ENCODE measurements around the gene DAPP1. TPM values are rescaled to one million over a fixed set of nuclear protein-coding genes. Genes with fewer than 3 reads are reported as not detected.

Gene DAPP1
- total and polyA plus RNA-seq, 2 donors (not counting 3 experiments of a cell fraction or from before 2014, with no cell fraction given), result not detected

GRCh38 chr4:99886146-99886545 is 69.5 kb downstream of the DAPP1 start:
- H4K20me1 ChIP-seq (replicated peaks; ENCODE audit: control insufficient read depth, extremely low read depth, insufficient read depth, low read length), result no peaks in the 10 kb centered on the region
- H3K36me3 ChIP-seq (ENCODE audit: control insufficient read depth in 2 of 2, extremely low read depth in 1 of 2, insufficient read depth in 2 of 2, low read length in 2 of 2), result peaks cover 0 to 9% of the 10 kb centered on the region in 2 experiments
- H3K4me1 ChIP-seq (ENCODE audit: control insufficient read depth, extremely low read depth, insufficient read depth, low read length), result no peaks in the 10 kb centered on the region
- ChIA-PET CTCF (no interaction called here), POLR2A (no interaction called here)
- H3K9ac ChIP-seq (replicated peaks; ENCODE audit: extremely low read depth, insufficient read depth, low read length), result no peak overlapping the region
- no peak for FAIRE-seq
- no peak for TF ChIP-seq MYC (IDR thresholded peaks at IDR 0.05; ENCODE audit: low read depth, low read length)
- no peak for TF ChIP-seq MAX (IDR thresholded peaks at IDR 0.05; ENCODE audit: insufficient read depth, insufficient read length)
- TF ChIP-seq FOS (IDR thresholded peaks at IDR 0.05; ENCODE audit: borderline replicate concordance, insufficient read depth, low read length), result no peak
- no peak for TF ChIP-seq EZH2 (IDR thresholded peaks at IDR 0.05; ENCODE audit: borderline replicate concordance, low read depth, low read length, severe bottlenecking)
- TF ChIP-seq GATA2 (IDR thresholded peaks at IDR 0.05; ENCODE audit: insufficient read depth, insufficient read length, low read depth, low read length), result no peak
- TF ChIP-seq JUN (IDR thresholded peaks at IDR 0.05; ENCODE audit: borderline replicate concordance, insufficient read depth, insufficient read length, low read depth), result no peak
- TF ChIP-seq POLR2A (IDR thresholded peaks at IDR 0.05; ENCODE audit: low read depth, low read length), result no peak
- no peak for TF ChIP-seq POLR2AphosphoS5 (IDR thresholded peaks at IDR 0.05; ENCODE audit: insufficient read depth, low read depth, low read length)
- no peak overlapping the region for H2AFZ ChIP-seq (ENCODE audit: low read depth, low read length)
- H3K27ac ChIP-seq (ENCODE audit: insufficient read depth, low read depth, low read length), result no peak overlapping the region
- no peak overlapping the region for H3K4me2 ChIP-seq (ENCODE audit: insufficient read depth, low read length)
- H3K27me3 ChIP-seq (ENCODE audit: control insufficient read depth in 2 of 2, insufficient read depth in 2 of 2, low read length in 2 of 2), result no peaks in the 10 kb centered on the region
- no peak for DNase-seq (ENCODE audit: low read depth, low spot score)
- H3K9me3 ChIP-seq (replicated peaks; ENCODE audit: control insufficient read depth, insufficient read depth, low read length), result no peaks in the 10 kb centered on the region
- H3K79me2 ChIP-seq (ENCODE audit: control insufficient read depth, insufficient read depth, low read length), result peaks cover 22% of the 10 kb centered on the region
- dilution Hi-C loops (cut with MboI; ENCODE audit: extremely low pct_ligation_motif_present, low sequenced_read_pairs), result no loop called here
- H3K9me1 ChIP-seq (replicated peaks; ENCODE audit: control insufficient read depth, extremely low read depth, insufficient read depth, low read length), result no peaks in the 10 kb centered on the region
- intact Hi-C loops (cut with micrococcal nuclease), result no loop called here
- no peak overlapping the region for H3K4me3 ChIP-seq (replicated peaks in 1 of 3; ENCODE audit: insufficient read depth in 1 of 3, low read depth in 1 of 3, low read length in 3 of 3)
- BruUV-seq (replicated peaks), result no TSS peak

- no TSS peak for BruUV-seq (replicated peaks)
- intact Hi-C loops (cut with micrococcal nuclease), result no loop called here
- Histone ChIP-seq H3K4me3 (replicated peaks in 1 of 3; ENCODE audit: insufficient read depth in 1 of 3, low read depth in 1 of 3, low read length in 3 of 3) (no peak overlapping the region), H3K27me3 (ENCODE audit: control insufficient read depth in 2 of 2, insufficient read depth in 2 of 2, low read length in 2 of 2) (no peaks in the 10 kb centered on the region), H3K4me2 (ENCODE audit: insufficient read depth, low read length) (no peak overlapping the region), H2AFZ (ENCODE audit: low read depth, low read length) (no peak overlapping the region), H3K9me1 (replicated peaks; ENCODE audit: control insufficient read depth, extremely low read depth, insufficient read depth, low read length) (no peaks in the 10 kb centered on the region), H3K9ac (replicated peaks; ENCODE audit: extremely low read depth, insufficient read depth, low read length) (no peak overlapping the region), H4K20me1 (replicated peaks; ENCODE audit: control insufficient read depth, extremely low read depth, insufficient read depth, low read length) (no peaks in the 10 kb centered on the region), H3K36me3 (ENCODE audit: control insufficient read depth in 2 of 2, extremely low read depth in 1 of 2, insufficient read depth in 2 of 2, low read length in 2 of 2) (peaks cover 0 to 3% of the 10 kb centered on the region in 2 experiments), H3K9me3 (replicated peaks; ENCODE audit: control insufficient read depth, insufficient read depth, low read length) (no peaks in the 10 kb centered on the region), H3K4me1 (ENCODE audit: control insufficient read depth, extremely low read depth, insufficient read depth, low read length) (peaks cover 7% of the 10 kb centered on the region), H3K27ac (ENCODE audit: insufficient read depth, low read depth, low read length) (no peak overlapping the region), H3K79me2 (ENCODE audit: control insufficient read depth, insufficient read depth, low read length) (peaks cover 36% of the 10 kb centered on the region)
- CTCF ChIA-PET, result no interaction called here
- TF ChIP-seq POLR2A (IDR thresholded peaks at IDR 0.05; ENCODE audit: low read depth, low read length) (no peak), GATA2 (IDR thresholded peaks at IDR 0.05; ENCODE audit: insufficient read depth, insufficient read length, low read depth, low read length) (no peak), MAX (IDR thresholded peaks at IDR 0.05; ENCODE audit: insufficient read depth, insufficient read length) (no peak), EZH2 (IDR thresholded peaks at IDR 0.05; ENCODE audit: borderline replicate concordance, low read depth, low read length, severe bottlenecking) (no peak), FOS (IDR thresholded peaks at IDR 0.05; ENCODE audit: borderline replicate concordance, insufficient read depth, low read length) (no peak), MYC (IDR thresholded peaks at IDR 0.05; ENCODE audit: low read depth, low read length) (no peak), POLR2AphosphoS5 (IDR thresholded peaks at IDR 0.05; ENCODE audit: insufficient read depth, low read depth, low read length) (no peak), CTCF (IDR thresholded peaks at IDR 0.05; ENCODE audit: extremely low read depth in 1 of 2, insufficient read depth in 1 of 2, low read depth in 1 of 2, low read length in 2 of 2) (no peak), JUN (IDR thresholded peaks at IDR 0.05; ENCODE audit: borderline replicate concordance, insufficient read depth, insufficient read length, low read depth) (no peak)
- FAIRE-seq (no peak), DNase-seq (ENCODE audit: low read depth, low spot score) (no peak)
- POLR2A ChIA-PET, result no interaction called here
- dilution Hi-C loops (cut with MboI; ENCODE audit: extremely low pct_ligation_motif_present, low sequenced_read_pairs), result no loop called here
These were observed 71.2 kb downstream of the DAPP1 start for GRCh38 chr4:99887837-99888236.
